ENCODE measurements around the gene PTDSS2. TPM values are rescaled to one million over a fixed set of nuclear protein-coding genes. Genes with fewer than 3 reads are reported as not detected.

Gene PTDSS2
- total RNA-seq, 1 experiment from 2014 or later = 34.4 TPM

DNA sequence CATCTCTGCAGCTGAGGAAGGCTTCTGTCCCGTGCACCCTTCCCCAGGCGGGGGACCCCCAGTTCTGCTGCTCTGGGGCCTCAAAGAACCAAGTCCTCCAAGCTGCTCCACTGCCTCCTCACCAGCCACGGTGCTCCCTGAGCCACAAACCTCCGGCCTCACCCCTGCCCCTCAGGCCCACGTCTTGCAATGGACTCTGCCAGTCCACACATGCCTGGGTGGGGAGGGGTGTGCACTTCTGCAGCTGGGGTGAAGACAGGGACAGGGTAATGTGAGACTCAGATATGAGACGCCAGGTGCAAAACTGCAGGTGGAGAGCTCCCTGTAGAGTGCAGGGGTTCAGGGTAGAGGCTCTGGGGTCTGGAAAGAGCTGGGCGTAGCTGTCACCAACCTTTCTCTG, 3.2 kb upstream of the PTDSS2 start:
- Histone ChIP-seq H3K36me3 (no peaks in the 10 kb centered on the region), H3K27ac (no peak overlapping the region), H3K4me1 (peaks cover 26% of the 10 kb centered on the region), H3K27me3 (no peaks in the 10 kb centered on the region), H3K4me3 (no peak overlapping the region), H3K9me3 (replicated peaks) (no peaks in the 10 kb centered on the region)
- DNase-seq = peak; percentile 68 to 82

DNA sequence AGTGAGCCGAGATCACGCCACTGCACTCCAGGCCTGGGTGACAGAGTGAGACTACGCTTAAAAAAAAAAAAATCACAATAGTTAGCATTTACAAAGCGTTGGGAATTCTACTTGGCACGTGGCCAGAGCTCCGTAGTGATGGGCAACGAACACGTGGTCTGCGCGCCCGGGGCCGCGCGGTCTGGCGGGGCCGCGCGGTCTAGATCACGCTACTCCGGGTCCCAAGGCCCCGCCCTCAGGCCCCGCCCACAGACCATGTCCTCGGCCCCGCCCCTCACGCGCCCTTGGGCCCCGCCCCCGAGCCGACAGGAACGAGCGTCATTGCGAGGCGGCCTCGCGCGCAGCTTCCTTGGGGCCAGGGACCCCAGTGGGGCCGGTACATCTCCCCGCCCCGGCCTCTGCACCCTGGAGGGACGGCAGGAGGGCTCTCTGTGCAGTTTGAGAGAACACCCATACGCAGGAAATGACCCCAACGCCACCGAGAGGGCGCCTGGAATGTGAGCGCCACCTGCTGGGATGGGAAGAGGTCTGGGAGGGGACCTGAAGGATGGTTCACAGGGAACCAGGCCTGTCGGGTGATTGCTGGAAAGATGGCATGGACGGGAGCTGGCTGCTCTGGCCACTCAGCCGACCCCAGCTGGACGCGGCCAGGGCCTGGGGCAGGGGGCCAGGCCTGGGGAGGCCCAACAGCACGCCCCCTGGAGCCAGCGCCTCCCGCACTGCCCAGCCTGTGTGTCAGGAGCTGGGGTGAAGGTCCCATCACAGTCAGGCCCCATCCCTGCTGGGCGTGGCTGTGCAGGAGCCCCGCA, 2.0 kb upstream of the PTDSS2 start:
- H3K36me3 ChIP-seq = peaks cover 4% of the 10 kb centered on the region; the same call in 1 of the 2 replicates
- H3K27me3 ChIP-seq = no peaks in the 10 kb centered on the region
- H3K4me1 ChIP-seq = peaks cover 20% of the 10 kb centered on the region
- DNase-seq = peak; percentile 95 to 96
- H3K4me3 ChIP-seq = peak overlapping the region; percentile 53
- H3K9me3 ChIP-seq (replicated peaks) = no peaks in the 10 kb centered on the region
- H3K27ac ChIP-seq = peak overlapping the region; percentile 29; the same call in 1 of the 2 replicates

DNA sequence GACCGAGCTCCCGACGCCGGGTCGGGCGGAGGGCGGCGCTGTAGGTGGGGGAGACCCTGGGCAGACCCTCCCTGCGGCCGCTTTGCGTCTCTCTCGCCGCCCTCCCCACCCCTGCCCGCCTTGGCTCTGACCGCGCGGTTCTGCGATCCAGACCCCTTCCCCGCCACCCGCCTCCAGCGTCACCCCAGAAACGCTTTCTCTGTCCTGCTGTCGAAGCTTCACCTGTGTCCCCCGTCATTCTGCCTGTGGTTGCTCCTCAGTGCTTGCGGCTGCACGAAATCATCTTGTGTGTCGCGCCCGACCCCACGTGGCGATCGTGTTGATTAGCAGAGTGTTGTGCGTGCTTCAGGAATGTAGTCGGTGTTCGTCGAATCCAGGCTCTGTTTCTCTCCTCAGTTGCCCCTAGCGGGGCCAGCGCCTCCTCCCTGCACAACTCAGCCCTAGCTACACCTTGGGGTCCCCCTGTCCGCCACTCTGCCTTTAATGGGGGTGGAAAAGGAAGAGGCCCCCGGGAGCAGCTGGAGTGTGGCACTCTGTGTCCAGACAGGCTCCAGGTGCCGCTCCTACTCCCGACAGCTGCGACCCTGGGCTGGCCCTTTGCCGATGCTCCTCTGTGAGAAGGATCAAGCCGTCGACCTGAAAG, 851 bp downstream of the PTDSS2 start:
- Histone ChIP-seq H3K36me3 (peaks cover 11% of the 10 kb centered on the region; the same call in 1 of the 2 replicates), H3K27ac (peak overlapping the region; percentile 25), H3K4me1 (peaks cover 10% of the 10 kb centered on the region), H3K27me3 (no peaks in the 10 kb centered on the region), H3K9me3 (replicated peaks) (no peaks in the 10 kb centered on the region), H3K4me3 (peak overlapping the region; percentile 76)
- DNase-seq = peak; percentile 59 to 73

DNA sequence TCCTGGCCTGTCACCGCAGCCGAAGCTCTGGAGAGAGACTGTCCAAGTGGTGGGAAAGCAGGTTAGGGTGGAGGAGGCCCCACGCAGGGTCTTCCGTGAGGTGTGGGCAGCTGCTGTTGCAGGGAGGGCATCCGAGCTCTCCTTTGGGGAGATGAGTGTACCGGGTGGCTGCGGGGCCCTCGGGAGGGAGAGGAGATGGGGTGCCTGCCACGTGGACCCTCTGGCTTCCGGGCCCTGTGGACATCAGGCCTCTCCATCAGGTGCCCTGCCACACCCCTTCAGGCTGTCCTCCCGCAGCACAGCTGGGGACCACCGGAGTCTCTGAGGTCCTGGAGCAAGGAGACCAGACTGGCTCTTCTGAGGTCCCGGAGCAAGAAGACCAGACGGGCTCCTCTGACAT, 1.7 kb downstream of the PTDSS2 start:
- Histone ChIP-seq H3K36me3 (peaks cover 11% of the 10 kb centered on the region; the same call in 1 of the 2 replicates), H3K4me1 (peaks cover 10% of the 10 kb centered on the region), H3K9me3 (replicated peaks) (no peaks in the 10 kb centered on the region), H3K27ac (peak overlapping the region; percentile 25; the same call in 1 of the 2 replicates), H3K27me3 (no peaks in the 10 kb centered on the region), H3K4me3 (peak overlapping the region; percentile 76)
- no peak for DNase-seq

DNA sequence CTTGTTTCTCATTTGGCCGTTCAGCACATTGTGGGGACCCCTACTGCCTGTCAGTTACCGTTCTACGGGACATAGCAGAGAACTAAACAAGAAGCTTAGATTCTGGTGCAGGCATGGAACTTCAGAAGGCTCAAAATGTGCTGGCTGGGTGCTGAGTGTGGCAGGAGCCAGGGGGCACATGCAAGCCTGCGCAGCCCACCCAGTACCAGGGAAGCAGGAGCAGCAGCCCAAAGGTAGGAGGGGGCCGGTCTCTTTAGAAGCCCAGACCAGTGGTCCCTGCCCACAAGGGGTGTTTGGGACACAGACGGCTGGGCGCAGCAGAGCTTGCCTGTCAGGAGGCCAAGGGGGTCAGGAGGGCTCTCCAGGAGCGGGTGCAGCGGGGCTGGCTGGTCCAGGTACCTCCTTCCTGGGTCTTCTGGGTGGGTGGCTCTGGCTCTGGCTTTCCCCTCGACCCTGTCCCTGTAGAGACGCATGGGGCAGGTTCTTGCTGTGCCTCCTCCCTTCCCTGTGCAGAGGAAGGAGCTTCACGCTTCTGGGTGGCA, 2.2 kb downstream of the PTDSS2 start:
- no peak for DNase-seq
- Histone ChIP-seq H3K9me3 (replicated peaks) (no peaks in the 10 kb centered on the region), H3K36me3 (peaks cover 11% of the 10 kb centered on the region; the same call in 1 of the 2 replicates), H3K4me3 (no peak overlapping the region), H3K27ac (no peak overlapping the region), H3K4me1 (peaks cover 7% of the 10 kb centered on the region; the same call in 1 of the 2 replicates), H3K27me3 (no peaks in the 10 kb centered on the region)

DNA sequence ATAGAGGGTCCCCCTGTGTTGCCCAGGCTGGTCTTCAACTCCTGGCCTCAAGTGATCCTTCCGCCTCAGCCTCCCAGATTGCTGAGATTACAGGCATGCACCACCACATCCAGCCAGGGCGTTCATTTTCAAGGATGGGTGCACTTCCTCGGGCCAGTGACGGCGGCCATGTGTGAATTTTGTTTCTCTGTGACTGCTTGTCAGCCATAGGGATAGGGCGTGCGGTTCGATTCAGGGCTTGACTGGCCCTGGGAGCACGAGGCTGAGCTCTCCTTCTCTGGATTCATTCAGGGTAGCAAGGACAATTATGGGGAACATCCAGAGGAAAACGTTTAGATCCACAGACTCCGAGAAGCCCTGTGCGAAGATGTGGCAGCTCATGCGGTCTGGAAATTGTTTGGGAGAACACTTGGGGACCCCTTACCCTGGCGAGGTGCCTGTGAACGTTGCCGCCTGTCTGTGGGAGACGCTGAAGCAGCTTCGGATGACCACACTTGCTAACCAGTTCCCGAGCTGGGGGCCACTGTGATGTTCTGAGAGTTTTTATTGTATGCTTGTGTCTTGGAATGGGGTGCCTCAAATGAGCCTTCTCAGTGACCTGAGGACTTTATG, 2.9 kb downstream of the PTDSS2 start:
- no peak overlapping the region for H3K27ac ChIP-seq
- peaks cover 11% of the 10 kb centered on the region; the same call in 1 of the 2 replicates for H3K36me3 ChIP-seq
- H3K4me3 ChIP-seq = no peak overlapping the region
- H3K4me1 ChIP-seq = peaks cover 7% of the 10 kb centered on the region; the same call in 1 of the 2 replicates
- H3K9me3 ChIP-seq (replicated peaks) = no peaks in the 10 kb centered on the region
- DNase-seq = no peak
- H3K27me3 ChIP-seq = no peaks in the 10 kb centered on the region

DNA sequence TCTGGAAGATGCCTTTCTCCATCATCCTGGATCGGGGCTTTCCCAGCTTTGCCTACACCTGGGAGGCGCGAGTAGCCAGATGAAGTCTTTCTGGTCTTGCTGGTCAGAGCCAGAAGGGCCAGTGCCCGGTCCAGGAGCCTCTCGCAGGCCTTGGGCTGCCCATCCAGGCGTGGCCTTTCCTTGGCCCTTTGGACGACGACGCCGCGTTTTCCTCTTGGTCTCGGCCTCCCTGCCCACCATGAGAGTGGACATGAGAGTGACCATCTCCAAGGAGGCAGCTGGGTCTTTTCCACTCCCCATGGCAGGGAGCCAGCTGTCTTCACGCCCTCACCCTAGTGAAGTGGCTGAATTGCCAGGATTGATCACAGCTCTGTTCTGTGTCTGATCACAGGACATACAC, 3.5 kb downstream of the PTDSS2 start:
- H3K4me3 ChIP-seq = no peak overlapping the region
- H3K36me3 ChIP-seq = peaks cover 11% of the 10 kb centered on the region; the same call in 1 of the 2 replicates
- H3K4me1 ChIP-seq = peaks cover 5% of the 10 kb centered on the region; the same call in 1 of the 2 replicates
- H3K27ac ChIP-seq = no peak overlapping the region
- no peak for DNase-seq
- H3K9me3 ChIP-seq (replicated peaks) = no peaks in the 10 kb centered on the region
- H3K27me3 ChIP-seq = no peaks in the 10 kb centered on the region

DNA sequence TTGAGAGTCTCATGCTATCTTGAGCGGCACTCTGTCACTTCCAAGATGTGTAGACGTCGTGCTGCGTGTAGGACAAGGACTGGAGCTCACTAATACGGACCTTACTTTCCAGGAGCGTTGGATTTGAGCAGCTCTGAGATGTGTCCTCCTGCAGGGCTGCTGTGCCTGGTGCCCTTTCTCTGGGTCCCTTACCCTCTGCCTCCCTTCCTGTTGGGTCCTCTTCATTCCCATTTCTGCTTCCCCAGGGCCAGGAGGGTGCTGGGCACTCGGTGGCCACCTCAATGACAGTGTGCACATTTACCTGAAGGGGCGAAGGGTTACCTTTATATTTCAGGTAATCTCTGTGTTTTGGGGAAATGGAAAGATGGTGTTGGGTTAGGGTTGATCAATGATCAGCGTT, 4.0 kb downstream of the PTDSS2 start:
- Histone ChIP-seq H3K9me3 (replicated peaks) (no peaks in the 10 kb centered on the region), H3K27ac (no peak overlapping the region), H3K4me1 (peaks cover 3% of the 10 kb centered on the region; the same call in 1 of the 2 replicates), H3K36me3 (peaks cover 11% of the 10 kb centered on the region; the same call in 1 of the 2 replicates), H3K4me3 (no peak overlapping the region), H3K27me3 (no peaks in the 10 kb centered on the region)
- no peak for DNase-seq

DNA sequence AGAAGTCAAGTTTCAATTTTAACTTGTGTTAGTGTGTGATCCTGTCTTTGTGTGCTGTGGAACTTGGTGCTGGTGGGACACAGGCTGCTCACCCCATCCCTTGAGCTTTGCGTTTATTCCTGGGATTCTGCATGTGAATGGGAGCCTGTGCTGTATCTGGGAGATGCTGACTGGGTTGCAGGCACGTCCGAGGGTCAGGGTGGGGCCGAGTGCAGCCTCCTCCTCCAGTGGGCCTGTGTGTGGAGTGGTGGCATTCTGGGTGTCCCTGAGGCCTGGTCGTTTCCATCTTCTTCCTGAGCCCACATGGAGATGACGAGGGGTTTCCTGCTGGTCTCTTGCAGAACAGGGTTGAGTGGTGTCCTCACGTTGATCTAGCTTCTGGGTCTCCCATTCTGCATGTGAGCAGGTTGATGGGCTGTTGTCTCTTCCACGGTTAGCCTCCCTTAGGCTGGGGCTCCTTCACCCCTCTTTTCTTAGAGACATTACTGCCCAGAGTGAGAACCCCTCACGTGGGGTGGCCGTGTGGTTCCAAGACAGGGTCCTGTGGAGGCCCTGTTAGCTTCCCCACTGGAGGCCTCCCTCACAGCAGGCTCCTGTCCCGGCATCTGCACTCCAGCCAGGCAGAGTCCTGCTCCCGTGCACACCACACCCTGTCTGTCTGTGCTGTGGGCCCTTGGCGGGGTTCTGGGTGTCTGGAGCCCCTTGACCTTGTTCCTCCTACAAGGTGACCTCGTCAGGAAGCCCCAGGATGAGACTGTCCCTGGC, 4.9 kb downstream of the PTDSS2 start:
- H3K4me1 ChIP-seq = peaks cover 3% of the 10 kb centered on the region; the same call in 1 of the 2 replicates
- DNase-seq = no peak
- no peaks in the 10 kb centered on the region for H3K9me3 ChIP-seq (replicated peaks)
- H3K27me3 ChIP-seq = no peaks in the 10 kb centered on the region
- H3K27ac ChIP-seq = no peak overlapping the region
- peaks cover 11% of the 10 kb centered on the region; the same call in 1 of the 2 replicates for H3K36me3 ChIP-seq
- no peak overlapping the region for H3K4me3 ChIP-seq

DNA sequence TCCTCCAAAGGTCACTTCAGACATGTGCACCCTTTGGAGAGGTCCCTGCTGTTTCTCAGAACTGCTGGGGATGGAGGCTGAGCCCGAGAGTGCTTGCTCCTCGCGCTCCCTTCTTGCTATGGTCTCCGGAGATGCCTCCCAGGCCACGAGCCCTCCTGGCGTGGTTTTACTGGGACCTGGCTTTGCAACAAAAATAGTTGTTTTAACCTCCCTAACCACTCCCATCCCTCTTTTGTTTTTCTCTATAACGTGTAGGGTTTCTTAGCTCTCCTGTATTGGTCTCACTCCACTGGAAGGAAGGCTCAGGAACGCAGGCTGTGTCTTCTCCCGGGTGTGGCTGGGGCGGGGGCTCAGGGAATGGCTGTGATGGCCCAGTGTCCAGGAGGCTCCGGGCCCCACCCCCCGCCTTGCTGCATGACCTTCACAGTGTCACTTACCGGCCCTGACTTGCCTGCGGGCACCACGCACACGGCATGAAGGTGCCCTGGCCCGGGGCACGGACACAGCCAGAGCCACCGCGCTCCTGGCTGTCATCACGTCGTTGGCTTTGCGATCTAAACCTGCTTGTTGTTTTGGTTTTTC, 5.6 kb downstream of the PTDSS2 start:
- Histone ChIP-seq H3K4me1 (peaks cover 3% of the 10 kb centered on the region; the same call in 1 of the 2 replicates), H3K9me3 (replicated peaks) (no peaks in the 10 kb centered on the region), H3K36me3 (peaks cover 11% of the 10 kb centered on the region), H3K4me3 (no peak overlapping the region), H3K27ac (no peak overlapping the region), H3K27me3 (no peaks in the 10 kb centered on the region)
- no peak for DNase-seq

DNA sequence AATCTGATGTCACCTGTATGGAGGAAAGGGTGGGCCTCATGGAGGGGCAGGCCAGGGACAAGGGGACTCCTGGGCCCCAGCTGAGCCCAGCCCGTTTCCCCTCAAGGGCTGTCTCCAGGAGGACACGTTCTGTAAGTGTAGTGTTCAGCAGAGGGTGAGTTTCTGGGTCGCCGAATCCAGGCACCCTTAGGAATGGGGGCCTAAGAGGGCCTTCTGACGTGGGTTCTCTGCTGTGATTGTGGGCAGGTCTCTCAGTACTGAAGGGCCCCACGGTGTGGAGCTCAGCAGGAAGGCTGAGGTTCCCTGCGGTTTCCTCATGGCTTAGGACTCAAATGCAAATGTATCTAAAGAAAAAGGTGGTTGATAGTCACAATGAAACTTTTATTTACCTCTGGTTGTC, 6.5 kb downstream of the PTDSS2 start:
- DNase-seq = no peak
- H3K36me3 ChIP-seq = peaks cover 12% of the 10 kb centered on the region

DNA sequence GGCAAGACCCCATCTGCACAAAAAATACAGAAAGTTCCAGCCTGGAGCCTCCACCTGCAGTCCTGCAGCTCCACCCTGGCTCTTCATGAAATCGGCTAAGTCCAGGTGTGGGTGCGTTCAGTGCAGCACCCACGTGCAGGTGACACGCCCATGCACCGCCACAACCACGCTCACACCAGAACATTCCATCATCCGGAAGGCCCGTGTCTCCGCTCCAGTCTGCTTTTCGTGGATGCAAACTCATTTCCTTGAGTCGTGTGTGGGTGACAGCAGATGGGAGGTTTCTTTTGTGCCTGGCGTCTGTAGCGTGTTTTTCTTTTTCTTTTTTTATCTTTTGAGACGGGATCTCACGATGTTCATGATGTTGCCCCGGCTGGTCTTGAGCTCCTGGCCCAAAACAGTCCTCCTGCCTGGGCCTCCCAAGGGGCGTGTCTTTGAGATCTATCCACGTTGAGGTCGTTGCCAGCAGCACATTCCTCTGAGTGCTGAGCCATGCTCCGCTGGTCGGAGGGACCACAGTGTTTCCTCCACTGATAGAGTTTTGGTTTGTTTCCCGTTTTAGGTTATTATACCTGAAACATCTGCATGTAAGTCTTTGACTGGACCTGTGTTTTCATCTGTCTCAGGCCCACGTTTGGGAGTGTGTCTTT, 7.2 kb downstream of the PTDSS2 start:
- Histone ChIP-seq H3K36me3 (peaks cover 12% of the 10 kb centered on the region), H3K4me1 (no peaks in the 10 kb centered on the region), H3K4me3 (no peak overlapping the region), H3K27ac (no peak overlapping the region), H3K9me3 (replicated peaks) (no peaks in the 10 kb centered on the region), H3K27me3 (no peaks in the 10 kb centered on the region)
- DNase-seq = no peak

More for the DNA sequence above, 6.5 kb downstream of the PTDSS2 start:
- Histone ChIP-seq H3K27ac (no peak overlapping the region), H3K9me3 (replicated peaks) (no peaks in the 10 kb centered on the region), H3K27me3 (no peaks in the 10 kb centered on the region), H3K4me1 (peaks cover under 1% of the 10 kb centered on the region; the same call in 1 of the 2 replicates), H3K4me3 (no peak overlapping the region)

DNA sequence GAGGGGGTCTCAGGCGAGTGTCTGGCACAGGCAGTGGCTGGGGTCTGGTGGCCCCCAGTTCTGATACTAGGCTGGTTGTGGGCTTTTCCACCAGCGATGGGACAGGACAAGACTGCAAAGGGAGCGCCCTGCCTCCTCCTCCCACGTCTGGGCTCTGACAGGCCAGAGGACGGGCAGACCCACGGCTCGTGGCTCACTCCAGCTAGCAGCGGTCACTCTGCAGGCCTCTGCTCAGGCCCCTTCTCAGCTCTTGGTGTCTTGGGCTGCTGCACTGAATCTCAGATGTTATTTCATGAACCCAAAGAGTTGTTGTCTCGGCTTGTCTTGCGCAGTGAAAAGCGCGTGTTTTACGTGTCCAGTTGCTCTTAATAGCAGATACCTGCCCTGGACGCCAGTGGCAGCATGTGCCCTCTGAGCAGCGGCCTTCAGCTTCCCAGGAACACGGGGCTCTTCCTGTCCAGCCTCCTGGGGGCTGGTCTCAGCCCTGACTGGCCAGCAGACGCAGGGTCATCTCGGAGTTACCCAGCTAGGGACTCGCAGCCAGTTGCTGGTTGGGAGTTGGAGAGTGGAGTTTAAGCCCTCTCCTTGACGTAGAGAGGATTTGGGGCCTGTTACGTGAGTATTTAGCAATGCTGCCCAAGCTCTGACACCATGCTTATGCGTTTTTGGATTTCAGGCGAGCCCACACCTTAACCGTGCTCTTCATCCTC, 9.6 kb downstream of the PTDSS2 start:
- no peak overlapping the region for H3K4me3 ChIP-seq
- H3K9me3 ChIP-seq (replicated peaks) = no peaks in the 10 kb centered on the region
- no peak overlapping the region for H3K27ac ChIP-seq
- peaks cover 2% of the 10 kb centered on the region for H3K36me3 ChIP-seq
- DNase-seq = no peak
- no peaks in the 10 kb centered on the region for H3K27me3 ChIP-seq
- H3K4me1 ChIP-seq = no peaks in the 10 kb centered on the region
